Fibroblast of the aortic adventitia (primary cell): ENCODE measurements around the gene PPP2R5D. TPM values are rescaled to one million over a fixed set of nuclear protein-coding genes. Genes with fewer than 3 reads are reported as not detected.

Experiments
- DNase-seq: peaks from one replicate; pipeline ENCODE4 v3.0.0-alpha.2; 2010; ENCODE audit warnings: low read depth
- H3K4me3 ChIP-seq: 2 replicates; pipeline ENCODE4 v1.5.1; 2011; ENCODE audit warnings: low read depth, mild to moderate bottlenecking, control low read depth, low read length, moderate library complexity
- CTCF ChIP-seq: IDR thresholded peaks from 2 replicates; pipeline ENCODE4 v1.5.1; 2011; ENCODE audit warnings: mild to moderate bottlenecking, low read length, control low read depth, inconsistent platforms; ENCODE audit not compliant: insufficient read depth
- total RNA-seq: library from RNA; depleted of rRNA; stranded (reverse); fragments of >200 nt; gene quantifications from 2 replicates; pipeline ENCODE4 v1.2.3, GENCODE V29; 2012; ENCODE audit warnings: low replicate concordance

Gene PPP2R5D
- total RNA-seq, 1 donor: 46.9 TPM

DNA sequence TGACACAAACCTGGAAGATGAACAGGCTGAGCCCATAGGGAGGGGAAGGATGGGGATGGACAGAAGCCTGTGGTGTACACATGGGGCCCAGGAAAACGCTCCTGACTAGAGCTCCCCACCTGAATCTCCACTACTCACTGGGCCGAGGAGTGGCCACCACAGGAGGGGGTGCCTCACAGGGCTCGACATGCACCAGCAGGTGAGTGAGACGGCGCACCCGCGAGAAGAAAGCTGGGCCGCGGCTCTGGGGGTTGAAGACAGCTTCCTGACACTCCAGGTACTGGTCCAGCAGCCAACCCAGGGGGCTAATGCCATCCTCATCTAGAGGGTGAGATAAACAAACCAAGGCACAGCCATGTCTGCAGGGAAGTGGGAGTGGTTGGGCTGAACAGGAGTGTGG lies 58.9 kb downstream of the PPP2R5D start:
- TF ChIP-seq CTCF: no peak
- no peak overlapping the region for H3K4me3 ChIP-seq
- no peak for DNase-seq

GRCh38 chr6:43045371-43045930 lies 61.1 kb downstream of the PPP2R5D start:
- DNase-seq: no peak
- H3K4me3 ChIP-seq: no peak overlapping the region
- TF ChIP-seq CTCF: no peak

- H3K4me3 ChIP-seq: no peak overlapping the region
- TF ChIP-seq CTCF: no peak
- DNase-seq: no peak
Observed at GRCh38 chr6:43047998-43048397, 63.6 kb downstream of the PPP2R5D start.

DNA sequence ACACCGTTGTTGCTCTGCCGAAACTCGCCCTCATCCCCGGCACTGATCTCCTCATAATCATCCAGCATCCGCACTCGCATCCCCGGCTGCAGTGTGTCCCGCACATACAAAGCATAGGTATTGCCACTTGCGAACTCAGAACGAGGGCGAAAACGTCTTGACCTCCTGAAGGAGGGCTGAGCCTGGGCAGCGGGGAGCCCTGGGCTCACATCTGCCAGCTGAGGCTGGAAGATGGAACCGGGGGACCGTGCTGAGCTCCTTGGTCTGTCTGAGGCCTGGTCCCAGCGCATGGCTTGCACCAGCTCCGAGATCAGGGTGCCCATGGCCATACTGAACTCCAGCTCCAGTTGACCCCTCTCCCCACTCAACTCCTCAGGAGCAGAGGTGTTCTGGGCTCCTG lies 66.6 kb downstream of the PPP2R5D start:
- no peak for DNase-seq
- H3K4me3 ChIP-seq: no peak overlapping the region

DNA sequence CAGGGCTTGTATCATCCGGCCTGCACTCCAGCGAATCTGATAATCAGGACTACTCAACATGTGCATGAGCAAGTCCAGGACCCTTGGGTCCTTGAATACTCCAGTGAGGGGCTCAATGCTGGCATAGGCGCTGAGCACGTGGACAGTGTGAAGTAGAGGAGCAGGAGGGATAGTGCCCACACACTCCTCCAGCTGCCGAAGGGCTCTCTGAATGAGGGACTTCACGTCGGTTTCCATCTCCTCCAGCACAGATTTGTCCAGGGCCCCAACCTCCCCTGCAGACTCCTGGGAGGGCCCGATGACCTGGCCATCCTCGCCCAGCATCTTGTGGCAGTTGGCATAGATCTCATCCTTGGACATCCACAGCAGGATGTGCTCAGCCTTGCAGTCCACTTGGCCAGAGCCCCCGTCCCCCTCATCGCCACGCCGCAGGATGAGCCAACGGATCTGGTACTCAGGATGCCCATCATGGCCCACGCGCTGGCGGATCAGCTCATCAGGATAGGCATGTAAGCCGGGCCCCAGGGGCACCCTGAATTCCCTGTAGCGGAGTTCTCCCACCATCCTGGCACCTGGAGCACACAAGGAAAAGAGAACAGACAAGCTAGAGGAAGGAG lies 68.0 kb downstream of the PPP2R5D start:
- DNase-seq: no peak
- TF ChIP-seq CTCF: no peak
- peak overlapping the region; percentile 87 for H3K4me3 ChIP-seq

More for the DNA sequence above, 66.6 kb downstream of the PPP2R5D start:
- no peak for TF ChIP-seq CTCF

DNA sequence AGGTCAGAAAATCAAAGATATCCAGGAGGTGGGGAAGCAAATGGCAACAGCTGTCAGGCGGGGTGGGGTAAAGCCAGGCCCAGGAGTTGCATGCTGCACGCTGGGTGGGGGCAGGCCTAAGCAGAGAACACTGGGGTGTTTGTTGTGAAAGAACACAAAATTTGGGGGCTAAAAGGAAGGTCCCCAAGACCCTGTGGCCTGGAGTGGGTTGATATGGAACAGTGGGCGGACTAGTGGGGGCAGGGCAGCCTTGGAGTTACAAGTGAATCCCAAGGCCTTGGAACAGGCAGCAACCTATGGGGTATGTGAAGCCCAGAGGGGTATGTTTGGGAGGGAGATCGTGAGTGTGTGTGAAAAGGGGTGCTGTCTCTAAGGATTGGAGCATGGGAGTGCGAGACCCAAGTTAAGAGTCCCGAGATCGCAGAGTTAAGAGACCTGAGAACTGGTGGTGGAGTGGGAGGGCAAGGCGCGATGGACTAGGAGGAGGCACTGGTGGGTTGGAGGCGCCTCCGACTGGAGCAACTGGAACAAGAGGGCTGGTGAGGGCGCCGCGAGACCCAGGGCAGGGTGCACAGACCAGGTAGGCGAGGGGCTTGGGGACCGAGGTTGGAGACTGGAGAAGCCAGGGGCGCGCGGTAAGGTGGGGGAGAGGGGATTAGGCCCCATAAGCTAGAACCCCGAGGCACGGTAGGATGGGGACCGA lies 68.6 kb downstream of the PPP2R5D start:
- peak; percentile 29 for DNase-seq
- H3K4me3 ChIP-seq: peak overlapping the region; percentile 87
- TF ChIP-seq CTCF: no peak
